Tibial nerve (tissue), 4 donors: ENCODE measurements around the gene LEUTX. TPM values are rescaled to one million over a fixed set of nuclear protein-coding genes. Genes with fewer than 3 reads are reported as not detected.

Experiments used
- DNase-seq, 2 donors: peaks; one replicate each; pipeline ENCODE4 v3.0.0-alpha.2; 2019; ENCODE audit warnings: low spot score in 2 of 2
- H3K27ac ChIP-seq, 4 donors: fragments of 200-600 bp; sonication (generic) in 3 of 4; one replicate each; pipeline ENCODE4 v1.5.1; 2017 to 2019; ENCODE audit warnings: mild to moderate bottlenecking in 1 of 4
- H3K27me3 ChIP-seq, 2 donors: fragments of 200-600 bp; sonication (generic) in 1 of 2; one replicate each; pipeline versions ENCODE4 v1.5.1 to v1.6.0; 2017 to 2019
- H3K36me3 ChIP-seq, 3 donors: fragments of 200-600 bp; sonication (generic); one replicate each; pipeline ENCODE4 v1.5.1; 2018 to 2019
- H3K4me1 ChIP-seq, 4 donors: fragments of 200-600 bp; sonication (generic) in 3 of 4; one replicate each; pipeline ENCODE4 v1.5.1; 2017 to 2019
- H3K4me3 ChIP-seq, 4 donors: fragments of 200-600 bp; sonication (generic) in 3 of 4; one replicate each; pipeline ENCODE4 v1.5.1; 2017 to 2019; ENCODE audit warnings: mild to moderate bottlenecking in 1 of 4, moderate library complexity in 1 of 4
- H3K9me3 ChIP-seq, 4 donors: fragments of 200-600 bp; sonication (generic) in 3 of 4; one replicate each; pipeline ENCODE4 v1.5.1; 2017 to 2019
- EP300 ChIP-seq, 2 donors: sonication (generic); formaldehyde crosslinking; IDR thresholded peaks; one replicate each; pipeline ENCODE4 v1.6.1; 2017; ENCODE audit warnings: antibody characterized with exemption in 2 of 2, mild to moderate bottlenecking in 1 of 2
- POLR2A ChIP-seq, 2 donors: fragments of 450-650 bp; IDR thresholded peaks; one replicate each; pipeline ENCODE4 v1.6.1; 2017; ENCODE audit warnings: antibody characterized with exemption in 2 of 2, mild to moderate bottlenecking in 2 of 2, moderate library complexity in 2 of 2
- WGBS, 2 donors: methylation state at CpG; one replicate each; pipeline ENCODE4 v1.1.5; 2018; 5-methylcytosine and 5-hydroxymethylcytosine counted together
- total RNA-seq, 4 donors: library from RNA; depleted of rRNA; stranded (reverse); fragments of >200 nt; gene quantifications; one replicate each; pipeline ENCODE4 v1.1.0, GENCODE V29; 2016
- TF ChIP-seq, protein P1 (sequence below), 5 experiments: fragments of 200-600 bp in 3 of 5; fragments of 450-650 bp in 2 of 5; sonication (generic) in 3 of 5; IDR thresholded peaks; one replicate each; pipeline ENCODE4 v1.5.1; 2016 to 2019; ENCODE audit warnings: antibody characterized with exemption in 5 of 5, mild to moderate bottlenecking in 3 of 5, moderate library complexity in 2 of 5

The LEUTX gene
- total RNA-seq, 4 donors from 2014 or later = not detected

DNA sequence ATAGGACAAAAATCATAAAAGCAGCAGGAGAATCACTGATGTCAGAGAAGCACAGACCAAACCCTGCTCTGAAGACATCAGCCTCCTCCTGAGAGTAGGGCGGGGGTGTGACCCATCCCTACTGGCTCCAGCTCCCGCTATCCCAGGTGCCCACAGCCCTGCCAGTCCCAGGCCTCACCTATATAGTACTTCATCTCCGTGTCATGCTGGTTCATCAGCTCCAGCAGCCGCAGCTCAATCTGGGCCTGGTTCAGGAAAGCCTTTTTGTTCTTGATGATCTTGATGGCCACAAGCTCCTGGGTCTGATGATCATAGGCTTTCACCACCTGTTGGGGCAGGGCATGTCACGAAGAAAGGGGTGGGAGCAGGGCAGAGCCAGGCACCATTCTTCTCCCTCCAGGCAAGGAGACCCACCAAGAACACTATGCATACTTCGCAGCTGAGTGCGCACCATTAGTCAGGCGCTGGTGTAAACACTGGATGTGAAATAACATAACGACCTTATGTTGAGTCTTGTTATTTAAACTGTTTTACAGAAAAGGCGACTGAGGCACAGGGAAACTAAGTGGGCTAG, 51.1 kb downstream of the LEUTX start:
- peaks cover 0 to 69% (median 4%) of the 10 kb centered on the region in 3 donors for H3K36me3 ChIP-seq
- 96 to 97% methylated on average over 10 of the region's 10 CpGs for WGBS, 2 donors
- H3K4me3 ChIP-seq = no peak overlapping the region
- no peak overlapping the region for H3K27ac ChIP-seq
- no peaks in the 10 kb centered on the region for H3K9me3 ChIP-seq
- H3K27me3 ChIP-seq = no peaks in the 10 kb centered on the region
- TF ChIP-seq POLR2A (IDR thresholded peaks at IDR 0.05) (no peak), EP300 (IDR thresholded peaks at IDR 0.05) (no peak)
- TF ChIP-seq, protein P1, sequence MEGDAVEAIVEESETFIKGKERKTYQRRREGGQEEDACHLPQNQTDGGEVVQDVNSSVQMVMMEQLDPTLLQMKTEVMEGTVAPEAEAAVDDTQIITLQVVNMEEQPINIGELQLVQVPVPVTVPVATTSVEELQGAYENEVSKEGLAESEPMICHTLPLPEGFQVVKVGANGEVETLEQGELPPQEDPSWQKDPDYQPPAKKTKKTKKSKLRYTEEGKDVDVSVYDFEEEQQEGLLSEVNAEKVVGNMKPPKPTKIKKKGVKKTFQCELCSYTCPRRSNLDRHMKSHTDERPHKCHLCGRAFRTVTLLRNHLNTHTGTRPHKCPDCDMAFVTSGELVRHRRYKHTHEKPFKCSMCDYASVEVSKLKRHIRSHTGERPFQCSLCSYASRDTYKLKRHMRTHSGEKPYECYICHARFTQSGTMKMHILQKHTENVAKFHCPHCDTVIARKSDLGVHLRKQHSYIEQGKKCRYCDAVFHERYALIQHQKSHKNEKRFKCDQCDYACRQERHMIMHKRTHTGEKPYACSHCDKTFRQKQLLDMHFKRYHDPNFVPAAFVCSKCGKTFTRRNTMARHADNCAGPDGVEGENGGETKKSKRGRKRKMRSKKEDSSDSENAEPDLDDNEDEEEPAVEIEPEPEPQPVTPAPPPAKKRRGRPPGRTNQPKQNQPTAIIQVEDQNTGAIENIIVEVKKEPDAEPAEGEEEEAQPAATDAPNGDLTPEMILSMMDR (IDR thresholded peaks at IDR 0.05) = no peak
- DNase-seq = no peak
- peaks cover 0 to 36% (median 15%) of the 10 kb centered on the region in 4 donors for H3K4me1 ChIP-seq

- peaks cover 0 to 30% (median 15%) of the 10 kb centered on the region in 4 donors for H3K4me1 ChIP-seq
- no peak for DNase-seq
- 92 to 96% methylated on average over 18 of the region's 18 CpGs for WGBS, 2 donors
- TF ChIP-seq, protein P1 (IDR thresholded peaks at IDR 0.05) = no peak
- no peak for TF ChIP-seq EP300 (IDR thresholded peaks at IDR 0.05)
- no peak for TF ChIP-seq POLR2A (IDR thresholded peaks at IDR 0.05)
- no peaks in the 10 kb centered on the region for H3K9me3 ChIP-seq
- H3K36me3 ChIP-seq = peaks cover 0 to 72% (median 4%) of the 10 kb centered on the region in 3 donors
- no peak overlapping the region for H3K27ac ChIP-seq
- H3K27me3 ChIP-seq = no peaks in the 10 kb centered on the region
- no peak overlapping the region for H3K4me3 ChIP-seq
Observed at GRCh38 chr19:39830406-39830805, 51.8 kb downstream of the LEUTX start.

DNA sequence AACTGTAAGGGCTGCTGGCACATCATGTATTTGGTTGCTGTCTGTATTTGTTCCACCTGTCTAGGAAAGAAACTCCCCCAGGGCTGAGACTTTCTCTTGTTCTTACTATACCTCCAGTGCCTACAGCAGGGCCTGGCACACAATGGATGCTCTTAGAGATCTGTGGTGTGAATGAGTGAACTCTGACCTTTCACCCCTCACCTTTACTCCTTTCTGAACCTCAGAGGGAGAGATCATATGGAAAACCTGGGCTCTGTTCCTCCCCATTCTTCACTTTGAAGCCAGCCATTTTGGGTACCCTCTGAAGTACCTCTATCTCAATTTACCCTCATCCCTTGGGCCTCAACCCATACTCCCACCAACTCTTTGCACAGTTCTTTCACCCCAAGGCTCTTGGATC, 52.2 kb downstream of the LEUTX start:
- H3K27me3 ChIP-seq = no peaks in the 10 kb centered on the region
- TF ChIP-seq POLR2A (IDR thresholded peaks at IDR 0.05) = no peak
- TF ChIP-seq, protein P1 (IDR thresholded peaks at IDR 0.05) = no peak
- no peak for TF ChIP-seq EP300 (IDR thresholded peaks at IDR 0.05)
- DNase-seq = no peak
- H3K4me3 ChIP-seq = no peak overlapping the region
- H3K4me1 ChIP-seq = peaks cover 0 to 29% (median 15%) of the 10 kb centered on the region in 4 donors
- peaks cover 0 to 72% (median 4%) of the 10 kb centered on the region in 3 donors for H3K36me3 ChIP-seq
- no peaks in the 10 kb centered on the region for H3K9me3 ChIP-seq
- peak overlapping the region in 1 of 4 donors; percentile 11 for H3K27ac ChIP-seq

DNA sequence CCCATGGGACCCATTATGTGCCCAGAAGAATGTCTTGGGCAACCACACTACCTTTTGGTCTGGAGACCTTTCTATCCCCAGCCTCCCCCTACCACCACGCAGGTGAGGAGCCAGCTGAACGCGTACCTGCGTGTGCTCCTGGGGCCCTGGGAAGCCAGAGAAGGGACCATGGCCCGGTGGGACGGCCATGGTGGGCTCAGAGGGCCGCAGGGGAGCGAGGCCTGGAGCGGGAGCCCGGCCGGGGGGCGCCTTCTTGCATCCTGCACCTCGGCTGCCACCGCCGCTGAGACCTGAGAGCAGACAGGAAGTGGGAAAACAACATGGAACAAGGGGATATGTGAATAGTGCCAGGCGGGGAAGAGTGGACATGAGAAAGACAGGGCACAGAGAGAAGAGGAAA, 53.0 kb downstream of the LEUTX start:
- Histone ChIP-seq H3K27ac (peak overlapping the region in 1 of 4 donors; percentile 98), H3K9me3 (no peaks in the 10 kb centered on the region), H3K36me3 (peaks cover 0 to 72% (median 4%) of the 10 kb centered on the region in 3 donors), H3K27me3 (no peaks in the 10 kb centered on the region), H3K4me3 (no peak overlapping the region), H3K4me1 (peaks cover 0 to 29% (median 15%) of the 10 kb centered on the region in 4 donors)
- DNase-seq = no peak
- TF ChIP-seq, protein P1 (IDR thresholded peaks at IDR 0.05) = no peak
- TF ChIP-seq EP300 (IDR thresholded peaks at IDR 0.05) = no peak
- TF ChIP-seq POLR2A (IDR thresholded peaks at IDR 0.05) = no peak
- WGBS, 2 donors = 84 to 94% methylated on average over 16 of the region's 16 CpGs

- DNase-seq = no peak
- Histone ChIP-seq H3K4me1 (peaks cover 0 to 29% (median 15%) of the 10 kb centered on the region in 4 donors), H3K9me3 (no peaks in the 10 kb centered on the region), H3K4me3 (peak overlapping the region; percentile 80 to 94 (median 87)), H3K27me3 (no peaks in the 10 kb centered on the region), H3K36me3 (peaks cover 0 to 72% (median 3%) of the 10 kb centered on the region in 3 donors), H3K27ac (peak overlapping the region; percentile 83 to 98 (median 90))
- TF ChIP-seq EP300 (IDR thresholded peaks at IDR 0.05) (no peak), POLR2A (IDR thresholded peaks at IDR 0.05) (no peak)
- TF ChIP-seq, protein P1 (IDR thresholded peaks at IDR 0.05) = no peak
- WGBS, 2 donors = 54 to 60% methylated on average over 5 of the region's 5 CpGs
Observed at GRCh38 chr19:39832341-39833083, 53.9 kb downstream of the LEUTX start.
